Measurements from ENCODE around the gene CPOX.
A peak's percentile ranks its signal among the peaks of the same experiment; 100 is the strongest.
"Not testable (repeated sequence)": the region's sequence is repeated elsewhere in the genome, so short reads cannot be mapped to it uniquely, and the experiment has no call there.

The CPOX gene

GRCh38 chr3:98560911-98561310, 32.5 kb downstream of the CPOX start:
- DNase-seq, result no peak

GRCh38 chr3:98559769-98560168, 33.6 kb downstream of the CPOX start:
- DNase-seq, result not testable (repeated sequence)

GRCh38 chr3:98558100-98558827, 35.1 kb downstream of the CPOX start:
- peak; percentile 24 for DNase-seq

GRCh38 chr3:98557324-98558010, 35.9 kb downstream of the CPOX start:
- peak; percentile 58 for DNase-seq

- DNase-seq, result peak; percentile 75
These were observed 37.0 kb downstream of the CPOX start for GRCh38 chr3:98556164-98557130.

- no peak for DNase-seq
These were observed 38.4 kb downstream of the CPOX start for GRCh38 chr3:98555025-98555379.

GRCh38 chr3:98554580-98554979, 38.8 kb downstream of the CPOX start:
- no peak for DNase-seq

GRCh38 chr3:98553753-98554152, 39.7 kb downstream of the CPOX start:
- DNase-seq, result no peak

GRCh38 chr3:98553021-98553563, 40.3 kb downstream of the CPOX start:
- DNase-seq, result peak; percentile 23

GRCh38 chr3:98552232-98553020, 41.0 kb downstream of the CPOX start:
- DNase-seq, result no peak

- DNase-seq, result no peak
These were observed 41.7 kb downstream of the CPOX start for GRCh38 chr3:98551754-98552153.

- no peak for DNase-seq
These were observed 42.2 kb downstream of the CPOX start for GRCh38 chr3:98551236-98551635.

GRCh38 chr3:98550833-98551232, 42.6 kb downstream of the CPOX start:
- DNase-seq, result no peak

GRCh38 chr3:98548544-98548943, 44.9 kb downstream of the CPOX start:
- DNase-seq, result no peak

GRCh38 chr3:98545940-98546339, 47.5 kb downstream of the CPOX start:
- DNase-seq, result no peak

- DNase-seq, result no peak
These were observed 50.8 kb downstream of the CPOX start for GRCh38 chr3:98542623-98543022.

GRCh38 chr3:98541695-98542094, 51.7 kb downstream of the CPOX start:
- DNase-seq, result no peak

- DNase-seq, result no peak
These were observed 53.1 kb downstream of the CPOX start for GRCh38 chr3:98540346-98540745.

- DNase-seq, result no peak
These were observed 56.9 kb downstream of the CPOX start for GRCh38 chr3:98536456-98537017.

GRCh38 chr3:98534734-98535133, 58.7 kb downstream of the CPOX start:
- no peak for DNase-seq

- no peak for DNase-seq
These were observed 59.2 kb downstream of the CPOX start for GRCh38 chr3:98534168-98534567.

Data from CD4-positive, alpha-beta T cell treated with Interleukin-17A for 4 hours (primary cell).